NCI-H2107 treated with DMSO at 0.1 percent for 48 hours (cell line): ENCODE measurements around the gene PHF19.

Experiments used
- DNase-seq: peaks from one replicate; lab custom pipeline; 2025; ENCODE audit not compliant: unreplicated experiment; lab: John Stamatoyannopoulos, UW

The PHF19 gene

DNA sequence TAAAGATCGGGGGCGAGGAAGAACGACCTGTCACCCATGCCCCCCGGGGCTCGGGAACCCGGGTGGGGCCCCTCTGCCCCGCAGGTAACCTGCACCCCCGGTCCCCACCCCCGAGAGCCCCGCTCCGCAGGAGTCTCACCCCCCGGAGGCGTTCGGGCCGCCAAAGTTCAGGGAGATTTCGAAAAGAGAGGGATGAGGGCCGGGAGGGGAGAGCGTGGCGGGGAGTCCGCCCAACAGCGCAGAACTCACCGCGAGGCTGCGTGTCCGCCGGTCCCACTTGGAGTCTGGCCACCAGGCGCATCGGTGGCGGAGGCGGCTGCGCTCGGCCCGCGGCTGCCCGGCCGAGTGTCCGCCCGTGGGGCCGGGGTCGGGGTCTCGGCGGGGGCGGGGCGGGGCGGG, at the start of gene PHF19:
TSS of gene PHF19 (minus strand) at position 347 of the 399 bp plus-strand sequence. CDS start 2,447 bp downstream, outside the sequence.
- no peak for DNase-seq

DNA sequence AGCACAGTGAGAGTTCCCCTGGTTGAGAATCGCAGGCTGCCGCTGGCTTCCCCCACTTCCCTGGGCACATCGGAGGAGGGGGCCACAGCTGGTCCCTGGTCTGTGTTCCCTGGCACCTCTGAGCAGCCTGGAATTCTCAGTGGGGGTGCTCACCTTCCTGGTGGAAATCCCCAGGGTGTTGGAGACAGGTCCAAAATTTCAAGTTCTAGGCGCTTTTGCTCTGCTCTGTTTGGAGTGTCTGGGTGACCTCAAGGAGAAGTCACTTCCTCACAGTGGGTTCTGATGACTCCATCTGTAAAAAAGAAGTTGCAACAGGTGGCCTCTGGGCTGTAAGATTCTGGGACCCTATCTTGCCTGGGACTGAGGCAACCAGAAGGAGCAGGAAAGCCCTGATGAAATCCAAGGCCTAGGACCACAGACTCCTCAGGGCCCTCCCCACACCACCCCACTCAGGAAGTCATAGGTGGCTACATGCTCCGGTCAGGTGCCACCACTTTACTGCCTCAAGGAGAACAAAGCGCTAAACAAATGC, 49.5 kb upstream of the PHF19 start, which contains the start of gene TRAF1:
TSS of gene TRAF1 (minus strand) at position 400 of the 532 bp plus-strand sequence. CDS start 721 bp downstream, outside the sequence.
- DNase-seq: no peak

DNA sequence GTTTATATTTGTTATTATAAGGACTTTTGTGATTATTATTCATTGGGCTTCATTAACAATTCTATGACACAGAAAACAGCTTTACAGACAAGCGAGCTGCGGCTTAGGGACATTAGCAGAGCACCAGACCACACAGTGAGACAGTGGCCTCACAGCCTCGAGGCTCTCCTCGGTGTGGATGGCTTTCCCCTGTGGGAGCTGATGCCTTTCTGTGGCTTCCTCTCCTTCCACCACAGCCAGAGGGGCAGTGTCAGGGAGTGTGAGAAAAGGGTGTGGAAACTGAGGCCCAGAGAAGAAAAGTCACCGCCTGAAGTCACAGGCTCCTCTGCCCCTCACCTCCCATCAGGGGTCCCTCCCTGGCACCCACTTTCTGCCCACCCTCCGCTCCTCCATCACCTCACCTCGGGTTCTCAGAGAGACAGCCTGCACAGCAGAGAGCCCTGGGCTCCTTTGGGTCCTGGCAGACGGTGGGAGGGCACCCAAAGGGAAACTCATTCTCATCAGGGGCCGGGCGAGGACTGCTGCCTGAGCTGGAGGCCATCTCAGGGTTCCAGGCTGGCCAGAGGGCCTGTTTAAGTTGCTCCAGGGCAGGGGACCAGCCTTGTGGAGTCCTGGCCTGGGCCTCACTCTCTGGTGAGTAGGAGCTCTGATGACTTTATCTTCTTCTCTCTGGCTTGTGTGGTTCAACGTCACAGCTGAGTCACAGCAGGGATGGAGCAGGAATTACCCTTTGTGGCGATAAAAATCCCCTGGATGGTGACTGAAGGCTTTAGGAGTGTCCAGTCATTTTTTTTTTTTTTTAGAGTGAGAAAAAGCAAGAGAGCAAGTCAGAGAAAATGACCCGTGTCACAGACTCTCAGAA, 48.8 kb upstream of the PHF19 start:
- DNase-seq: no peak

DNA sequence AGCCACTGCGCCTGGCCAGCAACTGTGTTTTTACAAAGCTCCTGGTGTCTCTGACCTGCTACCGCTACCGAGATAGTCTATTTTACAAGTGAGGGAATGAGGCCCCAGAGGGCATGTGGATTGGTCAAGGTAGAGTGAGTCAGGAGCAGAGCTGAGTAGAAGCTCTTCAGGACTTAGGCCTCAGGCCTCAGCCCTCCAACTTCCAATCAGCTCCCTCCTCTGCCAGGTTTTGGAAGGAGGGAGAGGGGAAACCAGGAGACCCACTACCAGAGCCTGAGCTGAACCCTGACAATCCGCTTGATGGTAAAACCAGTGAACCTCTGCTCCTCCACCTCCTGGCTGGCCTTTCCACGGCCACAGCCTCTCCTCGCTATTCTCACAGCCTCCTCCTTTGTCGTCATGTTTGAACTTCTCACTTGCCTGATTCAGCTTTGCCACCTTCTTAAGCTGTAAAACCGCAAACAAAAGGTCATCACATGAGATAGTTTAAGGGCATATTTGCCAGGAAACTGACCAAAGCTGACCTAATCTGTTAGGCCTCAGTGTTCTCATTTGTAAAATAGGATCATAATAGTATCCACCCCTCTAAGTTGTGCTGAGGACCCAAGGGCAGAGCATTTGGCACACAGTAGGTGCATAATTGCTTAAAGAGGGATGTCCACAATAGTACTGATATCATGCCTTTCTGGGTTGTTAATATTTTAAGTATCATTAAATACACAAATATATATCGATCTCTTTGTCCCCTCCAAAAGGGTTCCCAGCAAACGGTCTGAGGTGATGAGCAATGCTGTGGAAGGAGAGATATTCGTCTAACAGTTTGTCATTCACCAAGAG, 47.9 kb upstream of the PHF19 start:
- no peak for DNase-seq

DNA sequence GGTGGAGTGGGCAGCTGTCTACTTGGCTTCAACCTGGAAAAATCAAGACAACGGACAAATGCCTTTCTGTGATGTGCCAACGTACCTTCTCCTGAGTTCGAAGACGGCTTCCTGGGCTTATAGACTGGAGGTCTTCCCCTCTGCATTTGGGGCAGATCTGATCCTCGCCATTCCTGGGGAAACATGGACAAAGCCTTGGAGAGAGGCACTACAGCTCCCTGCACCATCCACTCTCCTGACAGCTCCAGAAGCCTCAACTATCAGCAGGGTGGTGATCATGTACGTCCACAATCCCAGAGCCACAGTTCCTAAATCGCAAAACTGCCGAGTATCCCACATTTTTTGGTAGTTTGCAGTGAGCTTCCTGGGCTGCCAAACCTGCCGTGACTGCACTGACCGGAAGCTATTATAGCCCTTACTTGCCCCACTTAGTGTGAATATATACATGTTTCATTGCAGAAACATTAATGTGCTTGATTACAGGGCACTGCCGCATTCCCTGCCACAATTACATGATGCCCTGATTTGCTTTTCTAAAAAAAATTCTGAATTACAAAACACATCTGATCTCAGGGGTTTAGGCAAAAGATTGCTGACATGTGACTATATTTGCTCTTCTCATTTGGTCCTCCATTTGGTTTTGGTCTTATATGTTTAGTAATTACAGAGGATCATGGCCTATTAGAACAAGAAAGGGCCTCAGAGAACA, 46.8 kb upstream of the PHF19 start:
- DNase-seq: no peak

DNA sequence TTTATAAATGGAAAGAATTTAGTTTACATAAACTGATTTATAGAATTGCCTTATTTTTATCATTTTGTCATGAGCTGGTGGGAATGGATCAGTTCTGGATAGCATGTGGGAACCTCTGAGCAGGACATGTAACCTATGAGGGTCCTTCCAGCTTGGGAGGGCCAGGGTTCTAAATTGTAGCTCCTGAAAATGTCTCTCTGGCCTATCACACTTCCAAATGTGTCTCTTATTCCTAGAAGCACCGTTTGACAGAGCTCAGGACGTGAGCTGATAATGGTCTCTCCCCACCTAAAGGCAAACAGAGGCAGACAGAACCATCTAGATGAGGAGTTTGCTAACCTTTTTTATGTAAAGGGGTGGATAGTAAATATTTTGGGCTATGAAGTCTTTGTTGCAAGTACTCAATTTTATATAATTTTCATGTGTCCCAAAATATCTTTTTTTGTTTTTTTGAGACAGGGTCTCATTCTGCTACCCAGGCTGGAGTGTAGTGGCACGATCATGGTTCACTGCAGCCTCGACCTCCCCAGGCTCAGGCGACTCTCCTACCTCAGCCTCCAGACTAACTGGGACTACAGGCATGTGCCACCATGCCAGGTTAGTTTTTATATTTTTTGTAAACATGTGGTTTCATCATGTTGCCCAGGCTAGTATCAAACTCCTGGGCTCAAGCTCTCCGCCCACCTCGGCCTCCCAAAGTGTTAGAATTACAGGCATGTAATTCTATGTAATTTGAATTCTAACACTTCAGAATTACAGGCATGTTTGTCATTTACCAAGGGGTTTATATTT, 45.6 kb upstream of the PHF19 start:
- no peak for DNase-seq

DNA sequence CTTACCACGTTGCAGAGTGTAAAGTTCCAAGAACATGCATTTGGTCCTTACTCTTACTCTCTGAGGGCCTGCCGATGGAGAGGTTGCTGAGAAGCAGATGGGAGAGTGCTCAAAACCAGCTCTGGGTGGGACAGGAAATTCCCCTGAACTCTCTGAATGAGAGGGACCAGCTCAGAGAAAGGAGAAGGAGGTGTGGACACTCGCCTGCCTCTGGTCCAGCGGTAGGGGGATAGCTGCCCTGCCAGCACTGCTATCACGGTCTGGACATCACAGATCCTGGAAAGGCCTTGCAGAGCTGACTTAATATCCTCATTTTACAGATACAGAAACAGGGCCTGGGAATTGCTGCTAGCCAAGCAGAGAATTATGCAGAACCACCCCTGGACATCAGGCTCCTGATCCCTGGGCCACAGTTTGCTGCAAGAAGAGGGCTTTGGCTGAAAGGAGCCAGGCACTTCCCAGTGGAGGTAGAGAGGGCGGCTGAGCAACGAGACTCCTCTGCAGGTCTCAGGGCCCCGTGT, 44.7 kb upstream of the PHF19 start:
- DNase-seq: no peak

DNA sequence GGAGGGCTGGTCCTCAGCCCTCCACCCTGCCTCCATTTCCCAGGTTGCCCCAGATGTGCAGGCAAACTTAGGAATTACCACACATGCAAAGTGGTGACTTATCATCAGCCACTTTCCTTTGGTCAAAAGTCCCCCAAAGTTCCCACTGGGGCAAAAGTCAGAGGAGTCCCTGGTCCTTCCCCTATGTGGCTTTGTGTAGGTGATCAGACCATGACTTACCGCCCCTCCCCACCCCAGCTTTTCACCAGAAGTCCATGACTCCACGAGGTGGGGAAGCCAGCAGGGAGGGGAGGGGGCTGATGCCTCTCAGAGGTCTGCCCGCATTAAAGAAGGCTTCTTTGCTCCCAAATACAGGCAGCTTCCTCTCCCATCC, 43.8 kb upstream of the PHF19 start:
- DNase-seq: no peak

DNA sequence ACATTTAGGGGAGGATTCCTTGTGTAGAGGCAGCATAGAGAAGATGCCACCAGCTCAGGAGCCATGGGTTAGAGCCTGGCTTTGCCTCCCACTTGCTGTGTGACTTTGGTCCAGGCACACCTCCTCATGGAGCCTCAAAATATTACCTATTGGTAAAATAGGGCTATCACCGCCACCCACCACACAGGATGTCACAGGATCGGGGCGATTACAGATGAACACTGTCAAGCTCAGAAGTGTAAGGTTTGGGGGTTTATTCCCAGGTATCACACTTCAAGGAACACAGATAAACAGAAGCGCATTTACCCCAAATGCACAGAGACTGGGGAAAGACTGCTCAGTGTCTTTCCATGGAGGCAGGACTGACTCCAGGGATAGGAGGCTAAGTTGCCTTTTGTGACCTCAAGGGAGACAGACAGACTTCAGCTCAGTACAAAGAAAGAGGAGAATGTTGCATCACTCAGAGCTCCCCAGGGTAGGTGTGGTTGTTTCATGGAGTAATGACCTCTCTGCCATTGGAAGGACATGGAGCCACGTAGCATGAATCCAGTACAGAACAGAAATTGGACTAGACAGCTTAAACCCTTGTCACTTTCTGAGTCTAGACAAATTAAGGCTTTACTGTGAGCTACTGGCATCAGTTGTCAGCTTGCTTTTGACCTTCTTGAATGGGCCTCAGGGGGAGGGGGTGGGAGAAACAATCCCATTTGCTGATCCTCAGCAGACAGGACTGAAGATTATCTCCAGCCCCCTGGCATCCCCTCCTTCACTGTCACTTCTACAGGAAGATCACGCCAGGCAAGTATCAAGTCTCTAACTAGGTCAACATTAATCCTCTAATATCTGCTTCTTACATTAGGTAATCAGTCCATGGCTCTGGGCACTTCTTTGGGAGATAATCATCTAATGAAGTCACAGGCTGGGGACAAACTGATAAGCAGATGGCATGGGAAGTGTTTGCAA, 43.1 kb upstream of the PHF19 start:
- no peak for DNase-seq

DNA sequence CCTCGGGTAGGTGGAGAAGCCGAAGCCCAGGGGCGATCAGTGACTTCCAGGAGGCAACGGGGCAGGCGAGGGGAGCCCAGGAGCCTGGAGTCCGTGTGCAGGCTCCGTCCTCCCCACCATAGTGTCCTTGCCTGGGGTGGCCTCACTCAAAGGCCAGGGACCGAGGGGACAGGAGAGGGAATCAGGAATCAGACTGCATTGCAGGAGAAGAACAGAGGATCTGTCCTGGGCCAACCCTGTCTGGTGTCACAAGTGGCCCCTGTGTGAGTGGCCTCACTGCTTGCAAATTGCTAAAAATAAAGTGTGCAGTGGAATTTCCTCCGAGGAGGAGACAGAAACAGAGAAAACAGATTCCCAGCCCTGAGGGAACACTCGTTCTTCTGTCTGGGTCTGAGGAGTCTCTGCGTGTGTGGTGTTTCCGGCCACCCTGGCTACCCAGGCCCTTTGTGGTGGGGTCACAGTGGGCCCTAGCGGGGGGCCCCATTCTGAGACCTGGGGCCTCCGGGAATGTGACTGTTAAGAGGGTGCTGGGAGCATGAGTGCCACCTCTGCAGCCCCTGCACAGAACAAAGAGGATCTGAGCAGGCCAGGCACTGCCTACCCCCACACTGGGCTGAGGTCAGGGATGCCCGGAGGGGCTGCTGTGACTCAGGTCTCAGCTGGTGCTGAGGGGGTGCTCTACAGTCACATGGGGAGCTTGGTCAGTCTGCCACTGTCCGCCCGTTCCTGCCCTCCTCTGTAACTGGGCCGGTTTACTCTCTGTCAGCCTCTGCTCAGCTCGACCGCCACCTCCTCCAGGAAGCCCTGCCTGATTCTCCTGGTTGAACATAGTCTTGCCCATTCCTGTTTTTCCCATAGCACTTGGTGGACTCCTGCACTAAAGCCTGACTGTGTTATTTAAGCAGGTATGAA, 42.2 kb upstream of the PHF19 start:
- no peak for DNase-seq

DNA sequence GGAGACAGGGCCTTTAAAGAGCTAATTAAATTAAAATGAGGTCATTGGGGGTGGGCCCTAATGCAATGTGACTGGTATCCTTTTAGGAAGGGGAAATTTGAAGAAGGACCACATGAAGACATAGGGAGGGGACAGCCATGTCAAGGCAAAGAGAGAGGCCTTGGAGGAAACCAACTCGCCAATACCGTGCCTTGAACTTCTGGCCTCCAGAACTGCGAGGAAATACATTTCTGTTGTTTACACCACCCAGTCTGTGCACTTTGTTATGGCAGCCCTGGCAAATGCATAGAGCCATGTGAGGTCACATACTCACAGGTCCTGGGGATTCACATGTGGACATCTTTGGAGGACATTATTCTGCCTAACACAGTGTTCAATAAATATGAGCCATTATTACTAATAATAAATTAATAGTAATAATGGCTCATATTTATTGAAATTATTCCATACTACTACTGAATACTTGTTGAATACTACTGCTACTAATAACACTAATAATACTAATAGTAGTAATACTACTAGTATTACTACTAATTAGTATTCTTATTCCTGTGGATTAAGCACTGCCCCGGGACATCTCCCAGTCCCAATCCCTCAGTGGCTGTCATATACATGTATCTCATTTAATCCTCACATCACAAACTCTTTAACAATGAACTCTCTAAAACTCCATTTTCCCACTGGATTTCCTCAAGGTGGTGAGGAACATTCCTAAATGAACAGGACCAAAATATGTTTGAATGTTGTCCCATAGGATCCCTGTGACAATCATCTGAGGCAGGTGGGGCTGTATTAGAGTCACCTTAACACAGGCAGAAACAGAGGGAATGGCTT, 41.2 kb upstream of the PHF19 start:
- no peak for DNase-seq

DNA sequence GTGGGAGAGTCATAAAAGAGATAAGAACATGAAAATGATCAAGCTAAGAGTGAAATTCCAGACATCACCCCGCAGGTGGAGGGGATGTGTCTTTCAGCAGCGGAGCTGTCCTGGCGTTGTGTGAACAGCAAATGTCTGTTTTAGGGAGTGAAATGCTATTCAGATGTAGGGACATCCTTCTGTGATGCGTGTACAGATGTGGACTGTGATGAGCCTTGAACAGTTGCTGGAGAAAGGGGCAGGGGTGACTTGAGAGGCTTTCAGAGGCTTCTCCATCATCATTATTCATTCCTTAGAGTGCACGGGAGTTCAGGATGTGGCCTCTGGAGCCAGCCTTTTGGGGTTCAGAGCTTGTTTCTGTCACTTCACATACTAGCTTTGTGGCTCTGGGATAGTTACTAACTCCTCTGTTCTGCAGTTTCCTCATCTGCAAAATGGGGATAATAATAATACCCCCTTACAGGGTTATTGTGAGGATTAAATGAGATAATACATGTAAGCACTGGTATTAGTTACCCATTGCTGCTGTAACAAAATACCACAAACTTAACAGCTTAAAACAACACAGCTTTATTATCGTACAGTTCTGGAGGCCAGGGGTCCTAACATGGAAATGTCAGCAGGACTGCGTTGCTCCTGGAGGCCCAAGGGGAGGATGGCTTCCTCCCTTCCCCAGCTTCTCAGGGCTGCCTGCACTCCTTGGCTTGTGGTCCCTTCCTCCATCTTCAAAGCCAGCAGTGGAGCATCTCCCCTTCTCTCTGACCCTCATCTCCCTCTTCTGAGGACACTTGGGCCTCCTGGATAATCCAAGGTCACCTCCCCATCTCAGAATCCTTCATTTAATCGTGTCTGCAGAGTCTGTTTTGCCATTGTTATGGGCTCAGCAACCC, 40.2 kb upstream of the PHF19 start:
- no peak for DNase-seq

DNA sequence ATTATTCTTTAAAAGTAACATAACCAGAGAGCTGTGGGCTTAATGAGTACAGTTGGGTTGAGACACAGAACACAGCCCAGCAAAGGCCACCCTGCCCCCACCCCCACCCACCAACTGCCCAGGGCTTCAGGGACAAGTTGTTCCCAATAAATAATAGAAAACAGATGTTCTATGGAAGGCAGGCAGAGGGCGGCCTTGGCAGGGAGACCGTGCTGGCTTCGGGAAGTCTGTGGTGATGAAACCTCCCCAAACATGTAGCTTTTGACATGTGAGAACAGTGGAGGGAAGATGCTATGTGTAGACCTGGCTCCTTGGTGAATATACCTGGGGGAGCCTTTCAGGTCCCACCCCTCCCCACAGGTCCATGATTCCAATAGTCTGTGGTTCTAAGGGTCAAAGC, 39.6 kb upstream of the PHF19 start:
- DNase-seq: no peak

DNA sequence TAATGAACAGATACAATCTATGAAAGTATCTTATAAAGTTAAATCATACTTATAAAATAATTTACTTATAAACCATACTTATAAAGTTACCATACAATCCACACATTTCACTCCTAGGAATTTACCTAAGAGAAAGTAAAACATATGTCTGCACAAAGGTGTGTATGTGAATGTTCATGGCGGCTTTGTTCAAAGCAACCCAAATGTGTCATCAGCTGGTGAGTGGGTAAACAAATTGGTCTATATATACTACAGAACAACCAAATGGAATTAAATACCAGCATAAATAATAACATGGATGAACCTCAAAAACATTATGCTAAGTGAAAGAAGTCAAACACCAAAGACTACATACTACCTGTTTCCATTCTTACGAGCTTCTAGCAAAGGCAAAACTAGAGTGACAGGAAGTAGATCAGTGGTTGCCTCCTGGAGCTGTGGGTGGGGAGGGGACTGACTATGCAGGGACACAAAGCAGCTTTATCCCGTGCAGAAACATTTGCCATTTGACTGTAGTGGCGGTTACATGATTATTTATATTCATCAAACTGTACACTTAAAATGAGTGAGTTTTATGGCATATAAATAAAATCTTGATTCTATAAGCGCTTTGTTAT, 39.0 kb upstream of the PHF19 start:
- DNase-seq: no peak

DNA sequence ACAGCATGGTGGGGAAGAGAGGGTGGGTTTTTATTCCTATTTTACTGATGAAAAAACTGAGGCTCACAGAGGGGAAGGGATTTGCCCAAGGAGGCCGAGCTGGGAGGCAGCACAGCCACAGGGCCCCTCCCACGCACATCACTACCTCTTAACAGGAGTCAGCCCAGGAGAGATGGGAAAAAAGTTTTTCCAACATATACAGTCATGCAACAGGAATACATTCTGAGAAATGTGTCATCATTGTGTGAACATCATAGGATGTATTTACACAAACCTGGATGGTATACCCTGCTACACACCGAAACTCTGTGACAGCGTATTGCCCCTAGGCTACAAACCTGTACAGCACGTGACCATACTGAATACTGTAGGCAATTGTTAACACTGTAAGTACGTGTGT, 38.0 kb upstream of the PHF19 start:
- no peak for DNase-seq

DNA sequence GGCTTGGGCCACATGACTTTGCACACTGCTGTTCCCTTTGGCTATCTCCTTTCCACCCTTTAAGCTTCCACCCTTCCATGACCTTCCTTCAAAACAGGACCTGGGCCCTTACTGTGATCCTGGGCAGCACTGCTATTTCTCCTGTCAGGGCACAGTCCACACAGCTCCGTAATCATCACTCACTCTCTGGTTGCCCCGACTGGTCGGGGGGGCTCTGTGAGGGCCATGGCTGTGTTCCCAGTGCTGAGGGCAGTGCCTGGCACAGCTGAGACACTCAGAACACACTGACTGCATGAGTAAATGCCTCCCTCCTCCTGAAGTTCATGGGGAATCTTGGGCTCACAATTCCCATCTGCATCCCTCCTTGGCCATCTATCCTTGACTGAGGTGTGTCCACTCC, 37.4 kb upstream of the PHF19 start:
- DNase-seq: no peak
